ENCODE measurements around the gene SATB1. TPM values are rescaled to one million over a fixed set of nuclear protein-coding genes. Genes with fewer than 3 reads are reported as not detected.

SATB1 gene
- polyA plus RNA-seq, 2 of the 4 experiments (the other 2 are of a cell fraction) = 0.05 TPM; not detected in 1

DNA sequence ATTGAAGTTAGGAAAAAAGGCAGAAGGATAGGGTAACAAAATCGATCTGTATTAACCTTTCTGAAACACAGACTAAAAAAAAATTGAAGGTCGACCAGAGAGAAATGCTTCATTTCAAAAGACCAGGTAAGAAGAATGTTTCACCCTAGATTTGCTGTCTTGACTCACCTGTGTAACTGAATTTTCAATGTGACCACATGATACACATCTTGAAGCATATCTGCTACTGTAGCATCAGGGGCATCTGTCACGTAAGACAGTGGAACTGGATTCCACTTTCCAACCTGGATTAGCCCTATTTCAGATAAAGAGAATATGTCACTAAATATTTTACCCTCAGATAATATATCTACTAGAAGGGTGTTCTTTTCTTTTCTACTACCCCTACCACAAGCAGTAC, 9.3 kb downstream of the SATB1 start (continued):
- no peak for TF ChIP-seq NPAS2 (CRISPR knock-in tag; IDR thresholded peaks at IDR 0.05; ENCODE audit: borderline replicate concordance)

DNA sequence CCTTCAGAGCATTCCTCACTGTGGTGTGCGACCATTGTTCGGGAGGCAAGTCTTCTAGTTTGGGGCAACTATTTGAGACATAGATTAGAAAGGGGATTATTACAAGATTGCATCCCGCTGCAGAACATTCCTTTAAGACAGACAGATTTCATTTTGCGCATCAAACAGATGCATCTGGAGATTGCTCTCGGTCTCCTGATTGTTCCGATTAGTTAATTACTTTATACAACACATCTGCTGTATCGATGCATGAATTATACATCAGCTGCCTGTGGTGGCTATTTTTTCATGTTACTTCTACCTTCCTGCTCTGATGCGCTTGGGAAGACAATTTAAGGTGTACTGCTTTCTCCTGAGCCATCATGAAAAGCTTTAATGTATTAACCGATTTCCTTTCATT, 10.0 kb downstream of the SATB1 start:
- POLR2A ChIA-PET = no interaction called here
- no peak for DNase-seq (ENCODE audit: low read depth in 1 of 2, low spot score in 1 of 2)
- TF ChIP-seq SREBF2 (IDR thresholded peaks at IDR 0.05) (no peak), TP53 (CRISPR knock-in tag; IDR thresholded peaks at IDR 0.05) (no peak), KDM5A (IDR thresholded peaks at IDR 0.05) (no peak), NPAS2 (CRISPR knock-in tag; IDR thresholded peaks at IDR 0.05; ENCODE audit: borderline replicate concordance) (no peak), RFX5 (IDR thresholded peaks at IDR 0.05) (no peak), ZSCAN20 (CRISPR knock-in tag; IDR thresholded peaks at IDR 0.05) (no peak), POLR2A (IDR thresholded peaks at IDR 0.05; ENCODE audit: low read length) (no peak), CEBPB (IDR thresholded peaks at IDR 0.05) (no peak), CHD2 (IDR thresholded peaks at IDR 0.05; ENCODE audit: low read length, partially characterized antibody) (no peak), NR3C1 (IDR thresholded peaks at IDR 0.05) (no peak), RAD21 (conservative IDR thresholded peaks at IDR 0.05 in 1 of 2, IDR thresholded peaks at IDR 0.05 in 1 of 2) (no peak)
- TF ChIP-seq, protein P1, sequence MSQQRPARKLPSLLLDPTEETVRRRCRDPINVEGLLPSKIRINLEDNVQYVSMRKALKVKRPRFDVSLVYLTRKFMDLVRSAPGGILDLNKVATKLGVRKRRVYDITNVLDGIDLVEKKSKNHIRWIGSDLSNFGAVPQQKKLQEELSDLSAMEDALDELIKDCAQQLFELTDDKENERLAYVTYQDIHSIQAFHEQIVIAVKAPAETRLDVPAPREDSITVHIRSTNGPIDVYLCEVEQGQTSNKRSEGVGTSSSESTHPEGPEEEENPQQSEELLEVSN (IDR thresholded peaks at IDR 0.05; ENCODE audit: borderline replicate concordance, low read depth) = no peak
- TF ChIP-seq, protein P2, sequence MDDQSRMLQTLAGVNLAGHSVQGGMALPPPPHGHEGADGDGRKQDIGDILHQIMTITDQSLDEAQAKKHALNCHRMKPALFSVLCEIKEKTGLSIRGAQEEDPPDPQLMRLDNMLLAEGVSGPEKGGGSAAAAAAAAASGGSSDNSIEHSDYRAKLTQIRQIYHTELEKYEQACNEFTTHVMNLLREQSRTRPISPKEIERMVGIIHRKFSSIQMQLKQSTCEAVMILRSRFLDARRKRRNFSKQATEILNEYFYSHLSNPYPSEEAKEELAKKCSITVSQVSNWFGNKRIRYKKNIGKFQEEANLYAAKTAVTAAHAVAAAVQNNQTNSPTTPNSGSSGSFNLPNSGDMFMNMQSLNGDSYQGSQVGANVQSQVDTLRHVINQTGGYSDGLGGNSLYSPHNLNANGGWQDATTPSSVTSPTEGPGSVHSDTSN (IDR thresholded peaks at IDR 0.05) = no peak

DNA sequence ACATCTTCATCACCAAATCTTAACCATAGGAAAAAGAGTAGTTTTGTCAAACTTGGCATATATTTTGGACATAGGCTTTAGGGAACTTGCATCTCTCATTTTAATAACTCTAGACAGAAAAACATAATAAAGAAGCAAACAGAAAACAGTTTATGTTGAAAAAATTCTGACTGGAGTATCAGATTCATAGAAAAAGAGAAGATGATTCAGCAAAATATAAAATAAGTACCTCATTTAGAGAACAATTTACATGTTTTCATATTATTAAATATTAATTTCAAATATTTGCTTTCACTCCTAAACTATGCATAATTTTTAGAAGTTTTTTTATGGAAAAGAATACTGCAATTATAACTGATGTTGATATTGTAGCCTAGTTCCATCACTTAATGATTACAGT, 12.5 kb downstream of the SATB1 start:
- H3K4me1 ChIP-seq = no peaks in the 10 kb centered on the region
- POLR2A ChIA-PET = no interaction called here
- H3K9me3 ChIP-seq = no peaks in the 10 kb centered on the region
- H3K4me2 ChIP-seq = no peak overlapping the region
- H3K27ac ChIP-seq = no peak overlapping the region
- no peak for DNase-seq (ENCODE audit: low read depth in 1 of 2, low spot score in 1 of 2)
- no peak for FAIRE-seq
- no peak for ATAC-seq
- no peak overlapping the region for H3K4me3 ChIP-seq
- CTCF ChIA-PET = no interaction called here
- TF ChIP-seq KDM5A (IDR thresholded peaks at IDR 0.05) = no peak
- no peak for TF ChIP-seq PHF8 (IDR thresholded peaks at IDR 0.05; ENCODE audit: borderline replicate concordance, low read depth)
- no peak for TF ChIP-seq RFX5 (IDR thresholded peaks at IDR 0.05)
- no peak for TF ChIP-seq ZSCAN20 (CRISPR knock-in tag; IDR thresholded peaks at IDR 0.05)
- TF ChIP-seq, protein P3, sequence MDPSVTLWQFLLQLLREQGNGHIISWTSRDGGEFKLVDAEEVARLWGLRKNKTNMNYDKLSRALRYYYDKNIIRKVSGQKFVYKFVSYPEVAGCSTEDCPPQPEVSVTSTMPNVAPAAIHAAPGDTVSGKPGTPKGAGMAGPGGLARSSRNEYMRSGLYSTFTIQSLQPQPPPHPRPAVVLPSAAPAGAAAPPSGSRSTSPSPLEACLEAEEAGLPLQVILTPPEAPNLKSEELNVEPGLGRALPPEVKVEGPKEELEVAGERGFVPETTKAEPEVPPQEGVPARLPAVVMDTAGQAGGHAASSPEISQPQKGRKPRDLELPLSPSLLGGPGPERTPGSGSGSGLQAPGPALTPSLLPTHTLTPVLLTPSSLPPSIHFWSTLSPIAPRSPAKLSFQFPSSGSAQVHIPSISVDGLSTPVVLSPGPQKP (IDR thresholded peaks at IDR 0.05; ENCODE audit: low read depth, low read length) = no peak
- TF ChIP-seq MAFK (IDR thresholded peaks at IDR 0.05; ENCODE audit: partially characterized antibody) = peak; percentile 15

More for the DNA sequence above, 10.0 kb downstream of the SATB1 start:
- no peak overlapping the region for H3K4me3 ChIP-seq
- 50% methylated on average over 9 of the region's 9 CpGs for WGBS (ENCODE audit: missing lambda C conversion rate)
- H3K9me3 ChIP-seq = no peaks in the 10 kb centered on the region
- CTCF ChIA-PET = no interaction called here
- H3K4me2 ChIP-seq = no peak overlapping the region
- ATAC-seq (no peak), FAIRE-seq (no peak)
- H3K27ac ChIP-seq = no peak overlapping the region
- no peaks in the 10 kb centered on the region for H3K4me1 ChIP-seq

DNA sequence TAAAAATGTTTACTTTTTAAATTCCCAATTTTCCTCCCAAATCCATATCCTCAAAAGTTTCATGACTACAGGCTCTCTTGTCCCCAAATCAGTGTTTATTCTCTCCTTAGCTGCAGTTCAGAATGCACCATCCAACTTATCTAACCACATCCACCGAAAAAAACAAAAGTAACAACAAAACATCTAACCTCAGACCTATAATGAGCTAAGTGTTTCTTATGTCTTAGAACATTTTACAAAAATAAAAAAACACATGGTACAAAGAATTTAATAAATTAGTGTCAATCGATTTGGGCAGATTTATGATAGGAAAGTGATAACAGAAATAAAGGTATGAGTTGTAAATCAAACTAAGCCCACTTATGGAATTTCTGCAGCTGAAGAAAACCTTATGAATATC, 13.6 kb downstream of the SATB1 start:
- no peak overlapping the region for H3K4me3 ChIP-seq
- DNase-seq (ENCODE audit: low read depth in 1 of 2, low spot score in 1 of 2) (no peak), ATAC-seq (no peak), FAIRE-seq (no peak)
- WGBS (ENCODE audit: missing lambda C conversion rate) = 5% methylated on average over 2 of the region's 2 CpGs
- no peaks in the 10 kb centered on the region for H3K4me1 ChIP-seq
- ChIA-PET POLR2A (no interaction called here), CTCF (interaction anchor here (0.6 kb wide), 1 partner anchor 950 kb away, joined by 3 read pairs; no protein-coding TSS in a partner anchor)
- no peak overlapping the region for H3K27ac ChIP-seq
- no peaks in the 10 kb centered on the region for H3K9me3 ChIP-seq
- no peak overlapping the region for H3K4me2 ChIP-seq
- TF ChIP-seq FOSL2 (IDR thresholded peaks at IDR 0.05) = no peak
- TF ChIP-seq FOSL2 (CRISPR knock-in tag; IDR thresholded peaks at IDR 0.05) = no peak
- TF ChIP-seq SREBF2 (IDR thresholded peaks at IDR 0.05) = no peak
- TF ChIP-seq SMC3 (IDR thresholded peaks at IDR 0.05) = no peak
- no peak for TF ChIP-seq NR3C1 (IDR thresholded peaks at IDR 0.05)
- no peak for TF ChIP-seq HOXB5 (CRISPR knock-in tag; IDR thresholded peaks at IDR 0.05)
- TF ChIP-seq, protein P4, sequence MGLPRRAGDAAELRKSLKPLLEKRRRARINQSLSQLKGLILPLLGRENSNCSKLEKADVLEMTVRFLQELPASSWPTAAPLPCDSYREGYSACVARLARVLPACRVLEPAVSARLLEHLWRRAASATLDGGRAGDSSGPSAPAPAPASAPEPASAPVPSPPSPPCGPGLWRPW (IDR thresholded peaks at IDR 0.05) = no peak
- TF ChIP-seq, protein P5, sequence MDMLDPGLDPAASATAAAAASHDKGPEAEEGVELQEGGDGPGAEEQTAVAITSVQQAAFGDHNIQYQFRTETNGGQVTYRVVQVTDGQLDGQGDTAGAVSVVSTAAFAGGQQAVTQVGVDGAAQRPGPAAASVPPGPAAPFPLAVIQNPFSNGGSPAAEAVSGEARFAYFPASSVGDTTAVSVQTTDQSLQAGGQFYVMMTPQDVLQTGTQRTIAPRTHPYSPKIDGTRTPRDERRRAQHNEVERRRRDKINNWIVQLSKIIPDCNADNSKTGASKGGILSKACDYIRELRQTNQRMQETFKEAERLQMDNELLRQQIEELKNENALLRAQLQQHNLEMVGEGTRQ (IDR thresholded peaks at IDR 0.05) = no peak
- no peak for TF ChIP-seq ZNF302 (CRISPR knock-in tag; IDR thresholded peaks at IDR 0.05)
- TF ChIP-seq FOSB (CRISPR knock-in tag; IDR thresholded peaks at IDR 0.05) = no peak
- TF ChIP-seq, protein P6, sequence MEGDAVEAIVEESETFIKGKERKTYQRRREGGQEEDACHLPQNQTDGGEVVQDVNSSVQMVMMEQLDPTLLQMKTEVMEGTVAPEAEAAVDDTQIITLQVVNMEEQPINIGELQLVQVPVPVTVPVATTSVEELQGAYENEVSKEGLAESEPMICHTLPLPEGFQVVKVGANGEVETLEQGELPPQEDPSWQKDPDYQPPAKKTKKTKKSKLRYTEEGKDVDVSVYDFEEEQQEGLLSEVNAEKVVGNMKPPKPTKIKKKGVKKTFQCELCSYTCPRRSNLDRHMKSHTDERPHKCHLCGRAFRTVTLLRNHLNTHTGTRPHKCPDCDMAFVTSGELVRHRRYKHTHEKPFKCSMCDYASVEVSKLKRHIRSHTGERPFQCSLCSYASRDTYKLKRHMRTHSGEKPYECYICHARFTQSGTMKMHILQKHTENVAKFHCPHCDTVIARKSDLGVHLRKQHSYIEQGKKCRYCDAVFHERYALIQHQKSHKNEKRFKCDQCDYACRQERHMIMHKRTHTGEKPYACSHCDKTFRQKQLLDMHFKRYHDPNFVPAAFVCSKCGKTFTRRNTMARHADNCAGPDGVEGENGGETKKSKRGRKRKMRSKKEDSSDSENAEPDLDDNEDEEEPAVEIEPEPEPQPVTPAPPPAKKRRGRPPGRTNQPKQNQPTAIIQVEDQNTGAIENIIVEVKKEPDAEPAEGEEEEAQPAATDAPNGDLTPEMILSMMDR (IDR thresholded peaks at IDR 0.05) = no peak
- no peak for TF ChIP-seq HOXB13 (CRISPR knock-in tag; IDR thresholded peaks at IDR 0.05; ENCODE audit: low read depth)
- TF ChIP-seq TFCP2L1 (CRISPR knock-in tag; IDR thresholded peaks at IDR 0.05) = no peak
- TF ChIP-seq POLR2AphosphoS2 (conservative IDR thresholded peaks at IDR 0.05; ENCODE audit: low read length) = no peak
